HCT116 (cell line): ENCODE results near the gene ERAP2. TPM values are rescaled to one million over a fixed set of nuclear protein-coding genes. Genes with fewer than 3 reads are reported as not detected.
A peak's percentile ranks its signal among the peaks of the same experiment; 100 is the strongest.

Experiments used
- ATAC-seq: fragments of 200-7000 bp; cut with Tn5 transposase; 2 replicates; pipeline ENCODE4 v1.9.1; 2020; ENCODE audit warnings: mild to moderate bottlenecking, moderate library complexity
- BruUV-seq: library from RNA; stranded (reverse); fragments of 400-500 nt; replicated peaks from 2 replicates; lab custom pipeline; 2021; lab: Mats Ljungman, UMichigan
- CTCF ChIA-PET: fragments of 300-600 bp; sonication (Branson Sonifier 250); formaldehyde crosslinking; loops from one replicate; lab custom pipeline; 2021; ENCODE audit warnings: antibody characterized with exemption; lab: Charles Lee
- POLR2A ChIA-PET: fragments of 300-600, 350-600 bp; sonication (Branson Sonifier 250); formaldehyde crosslinking; loops from one replicate; lab custom pipeline; 2021; ENCODE audit warnings: antibody characterized with exemption; lab: Charles Lee
- RAD21 ChIA-PET, 2 experiments: fragments of 300-600 bp; sonication (Branson Sonifier 250); formaldehyde crosslinking; loops; one replicate each; lab custom pipeline; 2023; ENCODE audit warnings: low total read pairs in 2 of 2; ENCODE audit not compliant: uncharacterized antibody in 2 of 2, unreplicated experiment in 2 of 2, low non-redundant PET in 1 of 2; lab: Charles Lee
- DNase-seq: peaks from one replicate; pipeline ENCODE4 v3.0.0-alpha.2; 2010; ENCODE audit warnings: low read depth, low spot score
- H2AFZ ChIP-seq: fragments of 200-600 bp; shearing (Covaris generic), sonication (generic); 2 replicates; pipeline ENCODE4 v1.6.1; 2017; ENCODE audit warnings: low read depth, mixed run types, mixed read lengths, antibody characterized with exemption, low read length; ENCODE audit not compliant: poor library complexity, severe bottlenecking
- H3K27ac ChIP-seq: 2 replicates; pipeline ENCODE4 v1.5.1; 2012; ENCODE audit warnings: low read depth, low read length
- H3K27me3 ChIP-seq: fragments of 200-600 bp; sonication (generic); 2 replicates; pipeline ENCODE4 v1.6.1; 2016; ENCODE audit warnings: mixed run types, low read length, mixed read lengths; ENCODE audit not compliant: insufficient read depth
- H3K36me3 ChIP-seq, 2 experiments: fragments of 200-500 bp in 1 of 2; fragments of 200-600 bp in 1 of 2; sonication (Bioruptor generic) in 1 of 2; sonication (generic) in 1 of 2; 2 replicates each; pipeline versions ENCODE4 v1.5.1 to v1.6.1; 2014 to 2016; ENCODE audit warnings: low read length in 2 of 2, inconsistent platforms in 1 of 2, mixed read lengths in 1 of 2, mixed run types in 1 of 2; ENCODE audit not compliant: insufficient read depth in 2 of 2, control insufficient read depth in 1 of 2
- H3K4me1 ChIP-seq, 2 experiments: fragments of 200-600 bp in 1 of 2; sonication (generic) in 1 of 2; 2 replicates each; pipeline versions ENCODE4 v1.5.1 to v1.6.1; 2012 to 2017; ENCODE audit warnings: low read length in 2 of 2, inconsistent platforms in 1 of 2, mild to moderate bottlenecking in 1 of 2, mixed read lengths in 1 of 2, mixed run types in 1 of 2, moderate library complexity in 1 of 2; ENCODE audit not compliant: insufficient read depth in 2 of 2, control insufficient read depth in 1 of 2
- H3K4me2 ChIP-seq: fragments of 200-600 bp; sonication (generic); 2 replicates; pipeline ENCODE4 v1.6.1; 2017; ENCODE audit warnings: mixed run types, low read length, mixed read lengths
- H3K4me3 ChIP-seq, 2 experiments: fragments of 200-600 bp in 1 of 2; sonication (generic) in 1 of 2; replicated peaks in 1 of 2; 2 replicates each; pipeline ENCODE4 v1.5.1; 2011 to 2016; ENCODE audit warnings: low read length in 2 of 2, control low read depth in 1 of 2, low read depth in 1 of 2, mild to moderate bottlenecking in 1 of 2, mixed read lengths in 1 of 2, mixed run types in 1 of 2
- H3K79me2 ChIP-seq: fragments of 200-600 bp; sonication (generic); 2 replicates; pipeline ENCODE4 v1.6.1; 2017; ENCODE audit warnings: mild to moderate bottlenecking, mixed run types, low read length, moderate library complexity, mixed read lengths; ENCODE audit not compliant: insufficient read depth
- H3K9ac ChIP-seq: fragments of 200-600 bp; sonication (generic); 2 replicates; pipeline ENCODE4 v1.6.1; 2016; ENCODE audit warnings: low read length, mixed read lengths
- H3K9me2 ChIP-seq: fragments of 200-600 bp; sonication (generic), shearing (Covaris generic); 2 replicates; pipeline ENCODE4 v1.6.1; 2017; ENCODE audit warnings: mixed run types, mild to moderate bottlenecking, moderate library complexity; ENCODE audit not compliant: insufficient read depth
- H3K9me3 ChIP-seq, 2 experiments: fragments of 200-500 bp in 1 of 2; fragments of 200-600 bp in 1 of 2; sonication (Bioruptor generic) in 1 of 2; sonication (generic) in 1 of 2; 2 replicates each; pipeline ENCODE4 v1.6.1; 2014 to 2017; ENCODE audit warnings: low read length in 2 of 2, mixed read lengths in 2 of 2, inconsistent platforms in 1 of 2, low read depth in 1 of 2, mild to moderate bottlenecking in 1 of 2, mixed run types in 1 of 2, moderate library complexity in 1 of 2; ENCODE audit not compliant: control insufficient read depth in 1 of 2, insufficient read depth in 1 of 2
- H4K20me1 ChIP-seq: fragments of 200-600 bp; sonication (generic), shearing (Covaris generic); 2 replicates; pipeline ENCODE4 v1.6.1; 2017; ENCODE audit warnings: mixed run types, mild to moderate bottlenecking, moderate library complexity; ENCODE audit not compliant: insufficient read depth
- CBX3 ChIP-seq: IDR thresholded peaks from 2 replicates; pipeline ENCODE4 v1.6.1; 2012; ENCODE audit warnings: low read depth
- EGR1 ChIP-seq: IDR thresholded peaks from 2 replicates; pipeline ENCODE4 v1.6.1; 2012; ENCODE audit warnings: low read depth
- ELF1 ChIP-seq: IDR thresholded peaks from 2 replicates; pipeline ENCODE4 v1.6.1; 2012; ENCODE audit warnings: low read depth, borderline replicate concordance
- EZH2 ChIP-seq: fragments of 200-600 bp; sonication (generic); IDR thresholded peaks from 2 replicates; pipeline ENCODE4 v1.6.1; 2017; ENCODE audit warnings: antibody characterized with exemption, mixed run types
- EZH2phosphoT487 ChIP-seq: fragments of 200-600 bp; IDR thresholded peaks from 2 replicates; pipeline ENCODE4 v1.6.1; 2018; ENCODE audit warnings: antibody characterized with exemption, borderline replicate concordance
- FOSL1 ChIP-seq: IDR thresholded peaks from 2 replicates; pipeline ENCODE4 v1.6.1; 2012; ENCODE audit warnings: low read depth
- JUND ChIP-seq: IDR thresholded peaks from 2 replicates; pipeline ENCODE4 v1.6.1; 2012
- POLR2AphosphoS5 ChIP-seq: IDR thresholded peaks from 2 replicates; pipeline ENCODE4 v1.6.1; 2011; ENCODE audit warnings: mild to moderate bottlenecking, low read depth, low read length, moderate library complexity
- RAD21 ChIP-seq: IDR thresholded peaks from 2 replicates; pipeline ENCODE4 v1.6.1; 2012; ENCODE audit warnings: low read depth, mild to moderate bottlenecking
- SP1 ChIP-seq: IDR thresholded peaks from 2 replicates; pipeline ENCODE4 v1.6.1; 2012; ENCODE audit warnings: low read depth
- TCF7L2 ChIP-seq: IDR thresholded peaks from 2 replicates; pipeline ENCODE4 v1.7.0; 2011; ENCODE audit warnings: borderline replicate concordance, inconsistent platforms; ENCODE audit not compliant: insufficient read depth, insufficient read length; ENCODE audit errors: extremely low read depth
- YY1 ChIP-seq: IDR thresholded peaks from 2 replicates; pipeline ENCODE4 v1.6.1; 2011; ENCODE audit warnings: low read length, low read depth, moderate library complexity, mild to moderate bottlenecking; ENCODE audit not compliant: insufficient replicate concordance; ENCODE audit errors: extremely low read depth
- ZFX ChIP-seq: fragments of 450-650 bp; IDR thresholded peaks from 2 replicates; pipeline ENCODE4 v1.6.1; 2017
- intact Hi-C: fragments of 100-400 bp; cut with micrococcal nuclease; formaldehyde crosslinking; loops from 2 replicates; pipeline ENCODE4 v1.10.0; 2022
- total RNA-seq: library from RNA; stranded (reverse); gene quantifications from one replicate; pipeline ENCODE4 v1.2.1, GENCODE V29; 2021; ENCODE audit not compliant: unreplicated experiment
- TF ChIP-seq, protein P1 (sequence below), 3 experiments: fragments of 200-600 bp in 1 of 3; sonication (generic) in 1 of 3; IDR thresholded peaks in 2 of 3; conservative IDR thresholded peaks in 1 of 3; 2 replicates each; pipeline ENCODE4 v1.5.1; 2012 to 2017; ENCODE audit warnings: low read depth in 2 of 3, low read length in 2 of 3, antibody characterized with exemption in 1 of 3, borderline replicate concordance in 1 of 3, control low read depth in 1 of 3, mild to moderate bottlenecking in 1 of 3, mixed read lengths in 1 of 3, mixed run types in 1 of 3, moderate library complexity in 1 of 3; ENCODE audit not compliant: insufficient read depth in 1 of 3
- TF ChIP-seq, protein P2 (sequence below): IDR thresholded peaks from 2 replicates; pipeline ENCODE4 v1.6.1; 2012

The ERAP2 gene
- total RNA-seq, 1 experiment from 2014 or later = 2.2 TPM

- Histone ChIP-seq H3K4me2 (peak overlapping the region; percentile 99), H3K27me3 (no peaks in the 10 kb centered on the region), H4K20me1 (no peaks in the 10 kb centered on the region), H3K9ac (peak overlapping the region; percentile 79), H3K9me3 (no peaks in the 10 kb centered on the region), H3K4me3 (peak overlapping the region; percentile 70 to 83), H3K4me1 (peaks cover 17 to 36% of the 10 kb centered on the region in 2 experiments; a peak in 3 of 4 replicates), H3K36me3 (no peaks in the 10 kb centered on the region), H3K27ac (peak overlapping the region; percentile 87), H3K79me2 (peaks cover 25% of the 10 kb centered on the region), H2AFZ (peak overlapping the region; percentile 58), H3K9me2 (no peaks in the 10 kb centered on the region)
- intact Hi-C loops = loop anchor here (2.0 to 10.0 kb wide), 2 partner anchors 129 to 229 kb away; partner anchors contain the start of gene ERAP1
- CTCF ChIA-PET = no interaction called here
- POLR2A ChIA-PET = no interaction called here
- TF ChIP-seq EZH2 = no peak
- no peak for TF ChIP-seq EZH2phosphoT487
- peak; percentile 30; the same call in 1 of the 2 replicates for TF ChIP-seq ELF1
- BruUV-seq = no TSS peak
- no peak for ATAC-seq
- RAD21 ChIA-PET = no interaction called here
- no peak for DNase-seq
Observed at GRCh38 chr5:96933764-96934707, 57.7 kb downstream of the ERAP2 start.

GRCh38 chr5:96934708-96935558 lies 58.6 kb downstream of the ERAP2 start:
- Histone ChIP-seq H4K20me1 (no peaks in the 10 kb centered on the region), H3K9ac (peak overlapping the region; percentile 79), H3K4me1 (peaks cover 16 to 34% of the 10 kb centered on the region in 2 experiments; a peak in 3 of 4 replicates), H2AFZ (peak overlapping the region; percentile 86), H3K27me3 (no peaks in the 10 kb centered on the region), H3K4me2 (peak overlapping the region; percentile 99), H3K4me3 (peak overlapping the region; percentile 70 to 83), H3K27ac (peak overlapping the region; percentile 87), H3K9me3 (no peaks in the 10 kb centered on the region), H3K9me2 (no peaks in the 10 kb centered on the region), H3K36me3 (no peaks in the 10 kb centered on the region), H3K79me2 (peaks cover 34% of the 10 kb centered on the region)
- DNase-seq = peak; percentile 93
- ATAC-seq = peak; percentile 82
- CTCF ChIA-PET = no interaction called here
- POLR2A ChIA-PET = interaction anchor here (1.1 kb wide), 1 partner anchor 12 kb away, joined by 3 read pairs; no protein-coding TSS in a partner anchor
- intact Hi-C loops = loop anchor here (1.0 to 10.0 kb wide), 4 partner anchors 66 to 228 kb away; partner anchors contain the start of gene ERAP1
- TSS peak; percentile 63 for BruUV-seq
- RAD21 ChIA-PET = no interaction called here
- TF ChIP-seq SP1 = peak; percentile 96
- TF ChIP-seq, protein P1, sequence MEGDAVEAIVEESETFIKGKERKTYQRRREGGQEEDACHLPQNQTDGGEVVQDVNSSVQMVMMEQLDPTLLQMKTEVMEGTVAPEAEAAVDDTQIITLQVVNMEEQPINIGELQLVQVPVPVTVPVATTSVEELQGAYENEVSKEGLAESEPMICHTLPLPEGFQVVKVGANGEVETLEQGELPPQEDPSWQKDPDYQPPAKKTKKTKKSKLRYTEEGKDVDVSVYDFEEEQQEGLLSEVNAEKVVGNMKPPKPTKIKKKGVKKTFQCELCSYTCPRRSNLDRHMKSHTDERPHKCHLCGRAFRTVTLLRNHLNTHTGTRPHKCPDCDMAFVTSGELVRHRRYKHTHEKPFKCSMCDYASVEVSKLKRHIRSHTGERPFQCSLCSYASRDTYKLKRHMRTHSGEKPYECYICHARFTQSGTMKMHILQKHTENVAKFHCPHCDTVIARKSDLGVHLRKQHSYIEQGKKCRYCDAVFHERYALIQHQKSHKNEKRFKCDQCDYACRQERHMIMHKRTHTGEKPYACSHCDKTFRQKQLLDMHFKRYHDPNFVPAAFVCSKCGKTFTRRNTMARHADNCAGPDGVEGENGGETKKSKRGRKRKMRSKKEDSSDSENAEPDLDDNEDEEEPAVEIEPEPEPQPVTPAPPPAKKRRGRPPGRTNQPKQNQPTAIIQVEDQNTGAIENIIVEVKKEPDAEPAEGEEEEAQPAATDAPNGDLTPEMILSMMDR (IDR thresholded peaks at IDR 0.05 in 2 of 3, conservative IDR thresholded peaks at IDR 0.05 in 1 of 3; ENCODE audit: borderline replicate concordance in 1 of 3, insufficient read depth in 1 of 3, low read depth in 2 of 3, low read length in 2 of 3) = no peak
- TF ChIP-seq, protein P2, sequence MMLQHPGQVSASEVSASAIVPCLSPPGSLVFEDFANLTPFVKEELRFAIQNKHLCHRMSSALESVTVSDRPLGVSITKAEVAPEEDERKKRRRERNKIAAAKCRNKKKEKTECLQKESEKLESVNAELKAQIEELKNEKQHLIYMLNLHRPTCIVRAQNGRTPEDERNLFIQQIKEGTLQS = no peak
- TF ChIP-seq YY1 = peak; percentile 77
- no peak for TF ChIP-seq RAD21
- TF ChIP-seq EZH2 = no peak
- peak; percentile 84 for TF ChIP-seq JUND
- peak; percentile 95 for TF ChIP-seq CBX3
- TF ChIP-seq POLR2AphosphoS5 = peak; percentile 87
- TF ChIP-seq TCF7L2 = peak; percentile 37
- TF ChIP-seq FOSL1 = peak; percentile 16; the same call in 1 of the 2 replicates
- peak; percentile 26; the same call in 1 of the 2 replicates for TF ChIP-seq ELF1
- peak; percentile 90 for TF ChIP-seq ZFX
- peak; percentile 70 for TF ChIP-seq EGR1
